Effector CD4-positive, alpha-beta T cell (primary cell): ENCODE data around the gene FREM3.
"Not testable (repeated sequence)": the region's sequence is repeated elsewhere in the genome, so short reads cannot be mapped to it uniquely, and the experiment has no call there.

Source experiments
- DNase-seq: peaks from one replicate; pipeline ENCODE4 v3.0.0-alpha.2; 2020

FREM3 gene

DNA sequence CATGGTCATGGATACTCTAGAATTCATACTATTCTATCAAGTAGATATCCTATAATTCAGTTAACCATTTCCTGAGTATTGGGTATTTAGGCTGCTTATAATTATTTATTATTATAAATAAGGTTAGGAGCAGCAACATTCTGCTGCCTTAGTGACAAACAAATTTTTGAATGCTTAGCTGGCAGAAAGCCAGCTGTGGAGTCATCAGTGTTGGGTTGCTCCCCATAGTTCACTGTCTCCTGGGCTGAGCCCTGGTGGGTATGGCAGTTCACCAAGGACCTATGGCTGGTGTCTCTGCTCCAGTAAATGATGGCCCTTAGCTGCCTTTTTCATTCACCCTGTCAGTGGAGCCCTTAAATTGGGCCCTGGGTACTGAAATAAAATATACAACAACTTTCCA lies 125.1 kb downstream of the FREM3 start:
- DNase-seq: no peak

DNA sequence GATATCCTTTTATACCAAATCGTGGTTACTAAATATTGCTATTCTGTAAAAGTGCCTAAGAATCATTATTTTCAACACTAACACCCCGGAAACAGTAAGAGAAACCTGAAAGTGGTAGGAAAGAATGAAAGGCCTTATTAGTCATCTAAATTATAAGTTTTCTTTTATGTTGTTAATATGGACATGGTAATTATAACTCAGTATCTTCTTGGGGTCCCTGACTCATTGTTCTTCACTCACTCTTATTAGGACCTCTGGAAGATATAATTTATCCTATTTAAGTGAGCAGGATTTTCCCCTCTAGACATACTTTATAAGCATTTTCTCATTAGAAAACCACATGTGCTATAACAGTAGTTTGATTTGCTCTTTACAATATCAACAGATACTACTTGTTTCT lies 136.0 kb downstream of the FREM3 start:
- DNase-seq: no peak

DNA sequence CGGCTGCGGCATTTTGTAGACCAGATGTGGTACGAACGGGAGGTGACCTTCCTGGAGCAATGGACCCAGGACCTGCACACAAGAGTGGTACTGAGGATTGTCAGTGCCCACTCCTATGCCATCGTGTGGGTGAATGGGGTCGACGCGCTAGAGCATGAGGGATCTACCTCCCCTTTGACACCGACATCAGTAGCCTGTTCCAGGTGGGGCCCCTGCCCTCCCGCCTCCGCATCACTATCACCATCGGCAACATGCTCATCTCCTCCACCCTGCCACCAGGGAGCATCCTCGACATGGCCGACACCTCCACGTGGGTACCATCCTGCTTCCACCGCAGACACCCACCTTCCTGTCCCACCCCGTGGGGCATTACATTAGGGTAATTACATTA lies 140.7 kb downstream of the FREM3 start:
- DNase-seq: no peak

DNA sequence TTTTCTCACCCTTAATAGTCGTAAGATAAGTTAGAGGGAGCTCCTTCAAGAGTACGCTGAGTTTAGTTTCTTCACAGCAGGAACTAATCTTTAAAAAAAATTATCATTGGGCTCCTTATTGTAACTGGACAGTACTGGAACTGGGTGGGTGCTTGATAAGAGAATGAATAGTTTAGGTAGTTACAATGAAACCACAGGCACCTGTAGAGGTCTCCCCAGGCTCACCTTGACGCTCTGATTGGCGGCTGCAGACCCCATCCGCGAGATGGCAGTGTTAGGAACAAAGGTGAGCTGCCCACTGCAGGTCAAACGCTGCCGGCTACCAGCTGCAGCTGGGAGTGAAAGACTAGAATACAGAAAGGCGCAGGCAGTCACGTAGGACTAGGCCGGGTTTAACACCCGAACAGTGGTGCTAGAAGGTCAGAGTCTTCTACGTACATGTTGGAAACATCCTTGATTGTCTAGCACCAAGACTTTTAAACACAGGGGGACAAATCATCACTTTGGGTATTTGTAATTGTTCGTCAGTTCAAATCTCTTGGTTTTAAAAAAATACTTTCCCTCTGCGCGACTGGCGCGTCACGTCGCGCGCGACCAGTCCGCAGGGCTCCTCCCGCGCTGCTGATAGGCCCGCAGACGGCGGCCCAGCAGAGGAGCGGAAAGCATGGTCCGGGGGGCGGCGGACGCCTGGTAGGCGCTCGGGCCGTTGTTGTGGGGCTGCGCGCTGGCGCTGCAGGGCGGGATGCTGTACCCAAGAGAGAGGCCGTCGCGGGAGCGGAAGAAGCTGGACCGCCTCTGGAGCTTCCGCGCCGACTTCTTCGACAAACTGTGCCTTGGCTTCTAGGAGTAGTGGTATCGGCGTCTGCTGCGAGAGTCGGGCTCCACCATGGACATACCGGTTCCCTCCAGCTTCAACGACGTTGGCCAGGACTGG lies 141.4 kb downstream of the FREM3 start:
- peak; percentile 56 for DNase-seq

DNA sequence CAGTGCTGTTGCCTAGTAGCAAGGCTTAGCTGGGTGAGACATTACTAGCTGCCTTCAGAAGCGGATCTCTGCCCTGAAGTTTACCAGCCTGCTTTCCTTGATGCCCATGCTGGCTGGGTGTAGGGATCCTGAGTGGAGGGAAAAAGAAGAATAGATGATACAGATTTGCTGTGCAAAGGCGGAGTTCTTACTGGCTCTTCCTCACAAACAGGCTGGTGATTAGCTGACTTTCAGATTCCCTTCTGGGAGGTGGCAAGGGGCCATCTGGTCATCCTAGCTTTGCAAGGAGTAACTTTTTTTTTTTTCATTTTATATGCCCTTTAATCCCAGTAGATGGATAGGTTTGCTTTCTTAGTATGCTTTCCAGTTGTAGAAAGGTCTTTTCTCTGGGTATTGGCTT lies 142.2 kb downstream of the FREM3 start:
- DNase-seq: no peak

DNA sequence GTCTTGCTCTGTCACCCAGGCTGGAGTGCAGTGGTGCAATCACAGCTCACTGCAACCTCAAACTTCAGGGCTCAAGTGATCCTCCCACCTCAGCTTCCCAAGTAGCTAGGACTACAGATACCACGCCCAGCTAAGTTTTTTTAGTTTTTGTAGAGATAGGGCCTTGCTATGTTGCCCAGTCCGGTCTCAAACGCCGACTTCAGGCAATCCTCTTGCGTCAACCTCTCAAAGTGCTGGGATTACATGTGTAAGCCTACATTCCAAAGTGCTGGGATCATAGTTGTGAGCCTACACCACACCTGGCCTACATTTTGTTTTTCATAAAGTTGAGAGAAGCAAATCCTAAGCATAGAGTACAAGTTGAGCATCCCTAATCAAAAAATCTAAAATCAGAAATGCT lies 144.8 kb downstream of the FREM3 start:
- no peak for DNase-seq

DNA sequence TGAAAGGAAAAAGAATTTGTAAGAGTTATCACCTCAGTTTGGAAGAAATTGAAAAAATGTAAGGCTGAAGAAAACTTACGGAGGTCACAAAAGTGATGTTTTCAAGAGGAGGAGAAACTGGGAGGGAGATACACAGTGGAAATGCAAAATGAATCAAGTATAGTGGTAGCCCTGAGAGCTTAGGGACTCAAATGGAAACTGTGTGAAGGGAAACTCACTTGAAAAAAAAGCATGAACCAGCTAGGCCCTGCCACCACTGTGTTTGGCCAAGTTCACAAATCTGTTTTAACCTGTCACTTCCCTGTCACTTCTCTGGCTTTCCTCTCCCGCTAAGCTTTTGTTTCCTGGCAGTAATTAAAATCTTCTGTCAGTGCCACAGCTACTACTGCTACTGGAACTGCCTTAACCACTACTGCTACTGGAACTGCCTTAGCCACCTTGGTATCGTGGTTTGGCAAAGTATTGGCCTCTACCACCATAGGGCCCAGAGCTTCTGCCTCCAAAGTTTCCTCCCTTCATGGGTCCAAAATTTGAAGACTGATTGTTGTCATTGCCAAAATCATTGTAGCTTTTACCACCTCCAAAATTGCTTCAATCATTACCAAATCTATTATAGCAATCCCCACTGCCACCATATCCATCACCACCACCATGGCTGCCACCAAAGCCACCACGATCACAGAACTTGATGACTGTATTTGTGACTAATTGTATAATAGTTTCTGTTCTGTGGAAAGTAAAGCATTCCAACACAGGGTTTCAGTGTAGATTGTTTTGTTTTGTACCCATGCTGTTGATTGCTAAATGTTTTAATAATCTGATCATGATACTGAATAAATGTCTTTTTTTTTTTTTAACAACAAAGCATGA lies 145.5 kb downstream of the FREM3 start:
- no peak for DNase-seq

DNA sequence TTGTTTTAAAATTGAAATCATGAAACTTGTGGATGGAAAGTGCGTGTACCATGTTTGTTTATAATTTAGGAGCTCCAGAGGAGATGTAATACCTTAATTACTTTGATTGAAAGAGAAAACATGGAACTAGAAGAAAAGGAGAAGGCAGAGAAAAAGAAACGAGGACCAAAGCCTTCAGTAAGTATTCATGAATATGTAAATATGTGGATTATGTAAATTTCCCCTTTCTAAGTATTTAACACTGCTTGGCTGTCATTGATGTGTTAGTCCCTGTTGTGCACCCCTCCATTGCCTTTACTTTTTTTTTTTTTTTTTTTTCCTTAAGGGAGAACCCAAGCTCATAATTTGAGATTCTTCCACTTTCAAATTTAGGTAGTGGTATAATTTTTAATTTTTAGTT lies 150.5 kb downstream of the FREM3 start:
- no peak for DNase-seq

DNA sequence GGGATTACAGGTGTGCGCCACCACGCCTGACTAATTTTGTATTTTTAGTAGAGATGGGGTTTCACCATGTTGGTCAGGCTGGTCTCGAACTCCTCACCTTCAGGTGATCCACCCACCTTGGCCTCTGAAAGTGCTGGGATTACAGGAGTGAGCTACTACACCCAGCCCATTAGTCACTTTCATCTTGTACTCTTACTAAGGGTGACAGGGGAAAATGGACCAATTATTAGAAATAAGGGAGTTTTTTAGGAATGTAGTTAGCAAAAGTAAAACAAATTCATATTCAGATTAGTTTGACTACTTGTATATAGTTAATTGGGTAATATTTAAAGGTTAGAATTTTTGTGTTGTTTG lies 160.8 kb downstream of the FREM3 start:
- no peak for DNase-seq

DNA sequence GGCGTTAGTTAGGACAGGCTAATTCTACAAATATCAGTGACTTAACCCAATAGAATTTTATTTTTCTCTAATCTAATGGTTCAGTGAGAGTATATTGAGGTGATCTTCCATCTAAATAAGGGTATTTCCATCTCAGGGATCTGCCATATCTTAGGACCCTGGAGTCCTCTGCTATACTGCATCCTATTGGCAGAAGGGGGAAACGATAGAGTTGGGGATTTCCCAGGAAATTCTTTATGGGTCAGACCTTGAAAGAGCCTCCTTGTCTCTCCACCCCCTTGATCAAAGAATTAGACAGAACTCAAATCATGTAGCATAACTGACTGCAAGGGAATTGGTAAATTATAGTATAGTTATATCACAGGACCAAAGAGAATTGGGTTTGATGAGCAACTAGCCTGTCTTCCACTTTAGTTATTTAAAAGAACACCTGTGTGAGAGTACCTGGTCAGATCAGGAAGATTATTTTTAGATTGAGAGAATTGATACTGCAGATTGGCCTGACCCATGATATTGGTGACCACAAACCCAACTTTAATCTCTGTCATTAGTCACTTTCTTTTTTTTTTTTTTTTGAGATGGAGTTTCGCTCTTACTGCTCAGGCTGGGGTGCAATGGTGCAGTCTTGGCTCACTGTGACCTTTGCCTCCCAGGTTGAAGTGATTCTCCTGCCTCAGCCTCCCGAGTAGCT lies 161.4 kb downstream of the FREM3 start:
- DNase-seq: no peak

DNA sequence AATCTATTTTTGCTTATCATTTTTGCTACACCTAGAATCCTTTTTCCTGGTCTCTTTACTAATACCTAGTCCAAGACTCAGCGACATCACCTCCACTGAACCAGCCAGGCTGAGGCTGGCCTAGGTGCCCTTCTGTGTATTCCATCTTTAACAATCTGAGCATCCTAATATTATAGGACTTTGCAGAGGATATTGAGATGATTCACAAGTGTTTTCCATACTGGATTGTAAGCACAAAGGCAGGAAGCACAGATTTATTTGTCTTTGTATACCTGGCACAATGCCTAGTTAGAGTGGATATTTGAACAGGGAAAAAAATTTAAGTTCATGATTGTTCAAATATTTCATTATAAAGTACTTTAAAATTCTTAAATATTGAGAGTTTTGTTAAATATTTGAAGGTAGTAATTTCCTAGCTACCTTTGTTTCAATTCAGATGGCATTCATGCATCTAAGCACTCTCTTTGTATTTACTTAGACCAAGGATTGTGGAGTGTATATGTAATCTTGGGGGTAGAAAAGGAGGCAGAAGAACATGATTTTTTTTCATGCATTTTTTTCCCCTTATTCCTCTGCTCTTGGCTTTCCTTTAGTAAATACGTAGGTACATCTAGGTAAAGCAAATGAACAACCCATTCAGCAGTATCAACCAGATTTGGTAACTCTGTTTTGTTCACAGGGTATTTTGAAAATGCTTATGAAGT lies 168.5 kb downstream of the FREM3 start:
- no peak for DNase-seq

DNA sequence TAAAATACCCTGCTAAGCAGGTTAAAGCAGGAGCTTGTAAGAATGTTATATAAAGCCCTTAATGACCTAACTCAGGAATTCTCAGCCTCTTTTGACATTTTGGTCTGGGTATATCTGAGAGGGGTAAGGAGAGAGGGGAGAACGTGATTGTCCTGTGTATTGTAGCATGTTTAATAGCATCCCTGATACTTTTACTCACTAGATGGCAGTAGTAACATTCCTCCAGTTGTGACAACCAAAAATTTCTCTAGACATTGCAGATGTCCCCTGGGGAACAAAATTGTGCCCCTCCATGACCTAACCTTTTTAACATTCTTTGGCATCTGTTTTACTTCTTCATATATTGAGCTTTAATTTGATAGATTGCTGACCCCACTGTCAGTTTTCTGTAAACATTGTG lies 169.1 kb downstream of the FREM3 start:
- no peak for DNase-seq

DNA sequence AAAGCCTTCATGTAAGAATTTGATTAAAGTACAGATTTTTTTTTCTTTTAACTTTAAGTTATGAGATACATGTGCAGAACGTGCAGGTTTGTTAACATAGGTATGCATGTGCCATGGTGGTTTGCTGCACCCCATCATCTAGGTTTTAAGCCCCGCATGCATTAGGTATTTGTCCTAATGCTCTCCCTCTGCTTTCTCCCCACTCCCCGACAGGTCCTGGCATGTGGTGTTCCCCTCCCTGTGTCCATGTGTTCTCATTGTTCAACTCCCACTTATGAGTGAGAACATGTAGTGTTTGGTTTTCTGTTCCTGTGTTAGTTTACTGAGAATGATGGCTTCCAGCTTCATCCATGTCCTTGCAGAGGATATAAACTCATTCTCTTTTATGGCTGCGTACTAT lies 172.4 kb downstream of the FREM3 start:
- not testable (repeated sequence) for DNase-seq
